ENCODE results near the gene GTF3C5. TPM values are rescaled to one million over a fixed set of nuclear protein-coding genes. Genes with fewer than 3 reads are reported as not detected.

The GTF3C5 gene
- total RNA-seq, 3 donors from 2014 or later (not counting 1 experiment from before 2014, with no cell fraction given): 52.6 to 69.2 (median 60.4) TPM

- Mint-ChIP-seq H3K27me3 (ENCODE audit: low read depth in 2 of 2) (no peaks in the 10 kb centered on the region), H3K27ac (no peak overlapping the region), H3K4me1 (peaks cover 25 to 34% of the 10 kb centered on the region in 2 donors), H3K4me3 (no peak overlapping the region), H3K9me3 (no peaks in the 10 kb centered on the region), H3K36me3 (no peaks in the 10 kb centered on the region)
- no peaks in the 10 kb centered on the region for H3K9me3 ChIP-seq (ENCODE audit: control insufficient read depth, insufficient read depth, low read length)
- DNase-seq (no peak), ATAC-seq (no peak)
- H3K36me3 ChIP-seq (ENCODE audit: control insufficient read depth, insufficient read depth, low read length): peaks cover 34% of the 10 kb centered on the region
- peaks cover 24% of the 10 kb centered on the region for H3K4me1 ChIP-seq (ENCODE audit: control insufficient read depth, insufficient read depth, low read length)
- 93% methylated on average over 12 of the region's 12 CpGs for WGBS (ENCODE audit: insufficient coverage)
- H3K27ac ChIP-seq (ENCODE audit: low read length): no peak overlapping the region
- intact Hi-C loops (cut with micrococcal nuclease): no loop called here
- H3K4me3 ChIP-seq (ENCODE audit: low read length): no peak overlapping the region
- TF ChIP-seq, protein P1, sequence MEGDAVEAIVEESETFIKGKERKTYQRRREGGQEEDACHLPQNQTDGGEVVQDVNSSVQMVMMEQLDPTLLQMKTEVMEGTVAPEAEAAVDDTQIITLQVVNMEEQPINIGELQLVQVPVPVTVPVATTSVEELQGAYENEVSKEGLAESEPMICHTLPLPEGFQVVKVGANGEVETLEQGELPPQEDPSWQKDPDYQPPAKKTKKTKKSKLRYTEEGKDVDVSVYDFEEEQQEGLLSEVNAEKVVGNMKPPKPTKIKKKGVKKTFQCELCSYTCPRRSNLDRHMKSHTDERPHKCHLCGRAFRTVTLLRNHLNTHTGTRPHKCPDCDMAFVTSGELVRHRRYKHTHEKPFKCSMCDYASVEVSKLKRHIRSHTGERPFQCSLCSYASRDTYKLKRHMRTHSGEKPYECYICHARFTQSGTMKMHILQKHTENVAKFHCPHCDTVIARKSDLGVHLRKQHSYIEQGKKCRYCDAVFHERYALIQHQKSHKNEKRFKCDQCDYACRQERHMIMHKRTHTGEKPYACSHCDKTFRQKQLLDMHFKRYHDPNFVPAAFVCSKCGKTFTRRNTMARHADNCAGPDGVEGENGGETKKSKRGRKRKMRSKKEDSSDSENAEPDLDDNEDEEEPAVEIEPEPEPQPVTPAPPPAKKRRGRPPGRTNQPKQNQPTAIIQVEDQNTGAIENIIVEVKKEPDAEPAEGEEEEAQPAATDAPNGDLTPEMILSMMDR (IDR thresholded peaks at IDR 0.05): no peak
- H3K27me3 ChIP-seq (ENCODE audit: control insufficient read depth, insufficient read depth, low read length): no peaks in the 10 kb centered on the region
These were observed 26.8 kb downstream of the GTF3C5 start for GRCh38 chr9:133057553-133057952.

- no peaks in the 10 kb centered on the region for H3K36me3 Mint-ChIP-seq
- WGBS (ENCODE audit: insufficient coverage): 74% methylated on average over 7 of the region's 7 CpGs
- H3K27ac Mint-ChIP-seq: peak overlapping the region in 1 of 2 donors; percentile 63
- H3K9me3 Mint-ChIP-seq: no peaks in the 10 kb centered on the region
- no peak overlapping the region for H3K27ac ChIP-seq (ENCODE audit: low read length)
- intact Hi-C loops (cut with micrococcal nuclease): no loop called here
- no peaks in the 10 kb centered on the region for H3K9me3 ChIP-seq (ENCODE audit: control insufficient read depth, insufficient read depth, low read length)
- DNase-seq (no peak), ATAC-seq (no peak)
- peaks cover 31% of the 10 kb centered on the region for H3K36me3 ChIP-seq (ENCODE audit: control insufficient read depth, insufficient read depth, low read length)
- TF ChIP-seq, protein P1 (IDR thresholded peaks at IDR 0.05): no peak
- H3K27me3 ChIP-seq (ENCODE audit: control insufficient read depth, insufficient read depth, low read length): no peaks in the 10 kb centered on the region
- no peaks in the 10 kb centered on the region for H3K27me3 Mint-ChIP-seq (ENCODE audit: low read depth in 2 of 2)
- peak overlapping the region; percentile 22 for H3K4me3 Mint-ChIP-seq
- H3K4me3 ChIP-seq (ENCODE audit: low read length): no peak overlapping the region
- peaks cover 24% of the 10 kb centered on the region for H3K4me1 ChIP-seq (ENCODE audit: control insufficient read depth, insufficient read depth, low read length)
- peaks cover 25 to 34% of the 10 kb centered on the region in 2 donors for H3K4me1 Mint-ChIP-seq
These were observed 27.3 kb downstream of the GTF3C5 start for GRCh38 chr9:133058071-133058470.

DNA sequence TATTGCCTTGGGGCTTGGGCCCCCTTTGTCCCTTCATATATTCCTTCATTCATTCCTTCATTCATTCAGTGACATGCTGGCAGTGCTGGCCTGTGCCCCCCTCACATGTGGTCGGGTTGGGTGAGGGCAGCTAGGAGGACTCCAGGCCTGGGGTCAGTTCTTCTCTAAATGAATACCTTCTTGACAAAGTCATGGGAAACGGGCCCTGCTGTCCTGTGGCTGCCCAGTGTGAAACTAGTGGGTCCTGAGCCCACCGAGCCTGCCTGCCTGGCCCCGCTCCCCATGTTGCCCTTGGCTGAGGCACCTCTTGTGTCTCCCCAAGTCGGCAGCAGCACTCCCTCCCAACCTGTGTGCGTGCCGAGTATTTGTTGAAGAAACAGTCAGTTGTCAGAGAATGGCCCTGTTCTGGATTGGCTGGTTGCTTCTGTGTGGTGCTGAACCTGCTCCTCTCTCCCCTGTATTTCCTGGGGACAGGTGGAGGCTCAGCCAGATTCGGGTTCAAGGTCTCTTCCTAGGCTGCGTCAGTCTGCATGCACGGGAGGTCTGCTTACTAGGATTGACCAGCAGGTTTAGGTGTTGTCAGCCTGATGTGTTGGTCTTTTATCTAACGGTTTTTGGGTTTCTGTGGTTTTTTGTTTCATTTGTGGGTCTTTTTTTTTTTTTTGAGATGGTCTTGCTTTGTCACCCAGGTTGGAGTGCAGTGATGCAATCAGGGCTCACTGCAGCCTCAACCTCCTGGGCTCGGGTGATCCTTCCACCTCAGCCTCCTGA is 27.9 kb downstream of the GTF3C5 start:
- DNase-seq: peak in 1 of 2 donors; percentile 17
- H3K27me3 Mint-ChIP-seq (ENCODE audit: low read depth in 2 of 2): no peaks in the 10 kb centered on the region
- H3K4me3 Mint-ChIP-seq: peak overlapping the region; percentile 57
- no peaks in the 10 kb centered on the region for H3K36me3 Mint-ChIP-seq
- TF ChIP-seq, protein P1 (IDR thresholded peaks at IDR 0.05): no peak
- Histone ChIP-seq H3K27me3 (ENCODE audit: control insufficient read depth, insufficient read depth, low read length) (no peaks in the 10 kb centered on the region), H3K27ac (ENCODE audit: low read length) (no peak overlapping the region), H3K9me3 (ENCODE audit: control insufficient read depth, insufficient read depth, low read length) (no peaks in the 10 kb centered on the region), H3K4me3 (ENCODE audit: low read length) (no peak overlapping the region), H3K36me3 (ENCODE audit: control insufficient read depth, insufficient read depth, low read length) (peaks cover 27% of the 10 kb centered on the region), H3K4me1 (ENCODE audit: control insufficient read depth, insufficient read depth, low read length) (peaks cover 24% of the 10 kb centered on the region)
- WGBS (ENCODE audit: insufficient coverage): 41% methylated on average over 12 of the region's 12 CpGs
- no peaks in the 10 kb centered on the region for H3K9me3 Mint-ChIP-seq
- intact Hi-C loops (cut with micrococcal nuclease): no loop called here
- peak in 2 of 3 donors; percentile 17 to 23 for ATAC-seq
- peaks cover 25 to 34% of the 10 kb centered on the region in 2 donors for H3K4me1 Mint-ChIP-seq
- peak overlapping the region; percentile 60 to 63 for H3K27ac Mint-ChIP-seq
